ENCODE measurements around the gene PSRC1.

Gene PSRC1

DNA sequence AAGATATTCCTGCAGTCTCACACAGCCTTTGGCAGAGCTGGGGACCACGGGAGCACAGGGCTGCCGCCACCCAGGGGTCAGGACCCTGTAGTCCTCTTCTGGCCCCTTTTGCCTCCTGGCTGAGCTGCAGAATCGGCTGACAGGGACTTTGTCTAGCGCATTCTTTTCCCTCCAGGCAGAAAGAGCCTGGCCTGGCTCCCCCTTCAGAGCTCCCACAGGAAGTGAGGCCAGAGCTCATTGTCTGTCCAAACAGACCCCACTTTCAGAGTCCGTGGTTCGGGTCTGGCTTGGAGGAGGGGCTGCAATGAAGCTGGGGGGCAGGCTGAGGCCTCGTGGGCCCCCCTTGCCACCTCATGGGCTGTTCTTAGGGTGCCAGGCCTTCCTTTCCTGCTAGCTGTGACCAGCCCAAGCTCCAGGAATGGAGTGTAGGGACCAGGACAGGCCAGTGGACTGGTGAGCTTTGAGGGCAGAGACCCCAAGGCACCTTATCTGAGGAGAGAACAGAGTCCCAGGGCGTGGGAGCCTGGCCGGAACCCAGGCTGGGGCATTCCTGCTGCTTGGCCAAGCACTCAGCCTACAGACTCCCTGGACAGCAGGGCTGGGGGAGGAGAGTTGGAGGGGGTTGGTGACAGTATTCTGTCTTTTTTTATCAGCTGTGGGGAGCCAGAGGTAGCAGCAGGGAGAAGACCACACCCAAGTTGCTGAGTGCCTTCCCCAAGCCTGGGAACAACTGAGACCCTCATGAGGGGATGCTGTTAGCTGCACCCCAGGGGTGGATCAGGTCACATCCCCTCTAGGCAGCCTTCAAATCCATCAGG, 28.9 kb downstream of the PSRC1 start:
- peaks cover 23% of the 10 kb centered on the region; the same call in 1 of the 2 replicates for H3K4me1 ChIP-seq (ENCODE audit: insufficient read depth, low read length)
- peak overlapping the region; percentile 60 for H3K27ac ChIP-seq (ENCODE audit: low read length)
- H3K9me3 ChIP-seq (ENCODE audit: insufficient read depth, low read depth, low read length) = no peaks in the 10 kb centered on the region
- H3K27me3 ChIP-seq (ENCODE audit: insufficient read depth, low read length) = peaks cover 11% of the 10 kb centered on the region
- peak overlapping the region; percentile 77; the same call in 1 of the 2 replicates for H3K9ac ChIP-seq (ENCODE audit: low read depth, low read length)
- no peak overlapping the region; the same call in 1 of the 2 replicates for H3K4me3 ChIP-seq (ENCODE audit: low read length)
- H3K36me3 ChIP-seq (ENCODE audit: insufficient read depth, low read depth, low read length) = peaks cover 18% of the 10 kb centered on the region; the same call in 1 of the 2 replicates

DNA sequence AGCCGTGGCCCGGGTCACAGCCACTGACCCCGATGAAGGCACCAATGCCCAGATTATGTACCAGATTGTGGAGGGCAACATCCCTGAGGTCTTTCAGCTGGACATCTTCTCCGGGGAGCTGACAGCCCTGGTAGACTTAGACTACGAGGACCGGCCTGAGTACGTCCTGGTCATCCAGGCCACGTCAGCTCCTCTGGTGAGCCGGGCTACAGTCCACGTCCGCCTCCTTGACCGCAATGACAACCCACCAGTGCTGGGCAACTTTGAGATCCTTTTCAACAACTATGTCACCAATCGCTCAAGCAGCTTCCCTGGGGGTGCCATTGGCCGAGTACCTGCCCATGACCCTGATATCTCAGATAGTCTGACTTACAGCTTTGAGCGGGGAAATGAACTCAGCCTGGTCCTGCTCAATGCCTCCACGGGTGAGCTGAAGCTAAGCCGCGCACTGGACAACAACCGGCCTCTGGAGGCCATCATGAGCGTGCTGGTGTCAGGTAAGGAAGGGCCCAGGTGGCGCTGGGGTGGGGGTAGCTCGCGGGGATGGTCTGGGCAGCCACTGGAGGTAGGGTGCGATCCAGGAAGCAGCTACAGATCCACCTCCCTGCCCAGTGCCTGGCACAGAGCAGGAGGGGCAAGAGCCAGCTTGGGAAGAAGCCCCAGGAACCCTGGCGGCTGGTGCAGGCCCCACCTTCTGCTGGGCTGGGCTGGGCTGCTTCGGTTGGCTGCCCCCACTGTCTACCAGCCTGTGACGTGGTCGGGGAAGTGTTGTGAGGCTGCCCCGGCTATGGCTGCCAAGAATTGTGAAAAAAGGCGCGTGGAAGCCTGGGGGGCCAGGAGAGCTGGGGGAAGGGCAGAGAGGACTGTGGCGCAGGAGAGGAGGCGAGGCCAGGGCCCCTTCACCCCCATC, 29.8 kb downstream of the PSRC1 start:
- Histone ChIP-seq H3K36me3 (ENCODE audit: insufficient read depth, low read depth, low read length) (peaks cover 15% of the 10 kb centered on the region; the same call in 1 of the 2 replicates), H3K4me3 (ENCODE audit: low read length) (no peak overlapping the region; the same call in 1 of the 2 replicates), H3K9ac (ENCODE audit: low read depth, low read length) (peak overlapping the region; percentile 77; the same call in 1 of the 2 replicates), H3K9me3 (ENCODE audit: insufficient read depth, low read depth, low read length) (no peaks in the 10 kb centered on the region), H3K27ac (ENCODE audit: low read length) (peak overlapping the region; percentile 60), H3K27me3 (ENCODE audit: insufficient read depth, low read length) (peaks cover 20% of the 10 kb centered on the region), H3K4me1 (ENCODE audit: insufficient read depth, low read length) (peaks cover 27% of the 10 kb centered on the region; the same call in 1 of the 2 replicates)

DNA sequence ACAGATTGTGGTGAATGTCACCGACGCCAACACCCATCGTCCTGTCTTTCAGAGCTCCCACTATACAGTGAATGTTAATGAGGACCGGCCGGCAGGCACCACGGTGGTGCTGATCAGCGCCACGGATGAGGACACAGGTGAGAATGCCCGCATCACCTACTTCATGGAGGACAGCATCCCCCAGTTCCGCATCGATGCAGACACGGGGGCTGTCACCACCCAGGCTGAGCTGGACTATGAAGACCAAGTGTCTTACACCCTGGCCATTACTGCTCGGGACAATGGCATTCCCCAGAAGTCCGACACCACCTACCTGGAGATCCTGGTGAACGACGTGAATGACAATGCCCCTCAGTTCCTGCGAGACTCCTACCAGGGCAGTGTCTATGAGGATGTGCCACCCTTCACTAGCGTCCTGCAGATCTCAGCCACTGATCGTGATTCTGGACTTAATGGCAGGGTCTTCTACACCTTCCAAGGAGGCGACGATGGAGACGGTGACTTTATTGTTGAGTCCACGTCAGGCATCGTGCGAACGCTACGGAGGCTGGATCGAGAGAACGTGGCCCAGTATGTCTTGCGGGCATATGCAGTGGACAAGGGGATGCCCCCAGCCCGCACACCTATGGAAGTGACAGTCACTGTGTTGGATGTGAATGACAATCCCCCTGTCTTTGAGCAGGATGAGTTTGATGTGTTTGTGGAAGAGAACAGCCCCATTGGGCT, 30.6 kb downstream of the PSRC1 start:
- Histone ChIP-seq H3K27ac (ENCODE audit: low read length) (no peak overlapping the region), H3K4me3 (ENCODE audit: low read length) (no peak overlapping the region), H3K27me3 (ENCODE audit: insufficient read depth, low read length) (peaks cover 28% of the 10 kb centered on the region), H3K9ac (ENCODE audit: low read depth, low read length) (no peak overlapping the region), H3K4me1 (ENCODE audit: insufficient read depth, low read length) (peaks cover 27% of the 10 kb centered on the region; the same call in 1 of the 2 replicates), H3K9me3 (ENCODE audit: insufficient read depth, low read depth, low read length) (no peaks in the 10 kb centered on the region), H3K36me3 (ENCODE audit: insufficient read depth, low read depth, low read length) (peaks cover 15% of the 10 kb centered on the region; the same call in 1 of the 2 replicates)

GRCh38 chr1:109251277-109252166, 31.4 kb downstream of the PSRC1 start:
- H3K4me1 ChIP-seq (ENCODE audit: insufficient read depth, low read length) = peaks cover 27% of the 10 kb centered on the region; the same call in 1 of the 2 replicates

GRCh38 chr1:109250454-109251276, 32.3 kb downstream of the PSRC1 start:
- H3K9me3 ChIP-seq (ENCODE audit: insufficient read depth, low read depth, low read length) = no peaks in the 10 kb centered on the region
- peaks cover 27% of the 10 kb centered on the region; the same call in 1 of the 2 replicates for H3K4me1 ChIP-seq (ENCODE audit: insufficient read depth, low read length)
- H3K4me3 ChIP-seq (ENCODE audit: low read length) = peak overlapping the region; percentile 60; the same call in 1 of the 2 replicates
- no peak overlapping the region for H3K9ac ChIP-seq (ENCODE audit: low read depth, low read length)
- peaks cover 15% of the 10 kb centered on the region; the same call in 1 of the 2 replicates for H3K36me3 ChIP-seq (ENCODE audit: insufficient read depth, low read depth, low read length)
- H3K27ac ChIP-seq (ENCODE audit: low read length) = no peak overlapping the region
- peaks cover 32% of the 10 kb centered on the region for H3K27me3 ChIP-seq (ENCODE audit: insufficient read depth, low read length)

More at GRCh38 chr1:109251277-109252166, 31.4 kb downstream of the PSRC1 start:
- H3K9ac ChIP-seq (ENCODE audit: low read depth, low read length) = no peak overlapping the region
- no peak overlapping the region for H3K27ac ChIP-seq (ENCODE audit: low read length)
- peaks cover 32% of the 10 kb centered on the region for H3K27me3 ChIP-seq (ENCODE audit: insufficient read depth, low read length)
- no peaks in the 10 kb centered on the region for H3K9me3 ChIP-seq (ENCODE audit: insufficient read depth, low read depth, low read length)
- peaks cover 15% of the 10 kb centered on the region; the same call in 1 of the 2 replicates for H3K36me3 ChIP-seq (ENCODE audit: insufficient read depth, low read depth, low read length)
- H3K4me3 ChIP-seq (ENCODE audit: low read length) = no peak overlapping the region

DNA sequence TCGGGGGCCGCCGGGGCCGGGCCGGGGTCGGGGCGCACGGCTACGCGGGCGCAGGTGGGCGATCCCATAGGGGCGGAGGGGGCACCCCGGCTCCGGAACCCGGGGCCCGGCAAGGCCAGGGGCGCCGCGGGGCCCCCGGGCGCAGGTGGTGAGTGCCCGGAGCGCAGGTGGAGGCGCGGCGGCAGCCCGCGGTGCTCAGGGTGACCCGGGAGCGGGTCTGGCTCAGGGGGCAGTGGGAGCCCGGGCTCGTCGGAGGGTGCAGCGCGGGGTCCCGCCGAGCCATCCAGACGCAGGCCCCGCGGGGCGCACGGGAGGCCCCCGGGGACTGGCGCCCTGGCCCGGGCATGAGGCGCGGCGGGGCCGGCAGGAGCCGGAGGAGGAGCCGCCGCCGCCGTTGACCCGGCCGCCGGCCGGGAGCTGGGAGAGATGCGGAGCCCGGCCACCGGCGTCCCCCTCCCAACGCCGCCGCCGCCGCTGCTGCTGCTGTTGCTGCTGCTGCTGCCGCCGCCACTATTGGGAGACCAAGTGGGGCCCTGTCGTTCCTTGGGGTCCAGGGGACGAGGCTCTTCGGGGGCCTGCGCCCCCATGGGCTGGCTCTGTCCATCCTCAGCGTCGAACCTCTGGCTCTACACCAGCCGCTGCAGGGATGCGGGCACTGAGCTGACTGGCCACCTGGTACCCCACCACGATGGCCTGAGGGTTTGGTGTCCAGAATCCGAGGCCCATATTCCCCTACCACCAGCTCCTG, 33.1 kb downstream of the PSRC1 start:
- peaks cover 32% of the 10 kb centered on the region for H3K27me3 ChIP-seq (ENCODE audit: insufficient read depth, low read length)
- H3K9me3 ChIP-seq (ENCODE audit: insufficient read depth, low read depth, low read length) = no peaks in the 10 kb centered on the region
- no peak overlapping the region for H3K27ac ChIP-seq (ENCODE audit: low read length)
- H3K4me3 ChIP-seq (ENCODE audit: low read length) = peak overlapping the region; percentile 60; the same call in 1 of the 2 replicates
- H3K4me1 ChIP-seq (ENCODE audit: insufficient read depth, low read length) = peaks cover 21% of the 10 kb centered on the region; the same call in 1 of the 2 replicates
- H3K36me3 ChIP-seq (ENCODE audit: insufficient read depth, low read depth, low read length) = peaks cover 15% of the 10 kb centered on the region; the same call in 1 of the 2 replicates
- peak overlapping the region; percentile 63; the same call in 1 of the 2 replicates for H3K9ac ChIP-seq (ENCODE audit: low read depth, low read length)

GRCh38 chr1:109248797-109249629, 33.9 kb downstream of the PSRC1 start, which contains the start of gene CELSR2:
Gene CELSR2, plus strand, starts transcription at chr1:109249539. Its CDS starts 541 bp downstream, at chr1:109250080.
- Histone ChIP-seq H3K9ac (ENCODE audit: low read depth, low read length) (peak within 1 kb of the TSS; percentile 63; the same call in 1 of the 2 replicates), H3K4me3 (ENCODE audit: low read length) (peak within 1 kb of the TSS; percentile 60; the same call in 1 of the 2 replicates), H3K4me1 (ENCODE audit: insufficient read depth, low read length) (peaks cover 13% of the 10 kb centered on the region; the same call in 1 of the 2 replicates), H3K9me3 (ENCODE audit: insufficient read depth, low read depth, low read length) (no peaks in the 10 kb centered on the region), H3K27ac (ENCODE audit: low read length) (no peak within 1 kb of the TSS), H3K27me3 (ENCODE audit: insufficient read depth, low read length) (peaks cover 32% of the 10 kb centered on the region), H3K36me3 (ENCODE audit: insufficient read depth, low read depth, low read length) (peaks cover 15% of the 10 kb centered on the region; the same call in 1 of the 2 replicates)

DNA sequence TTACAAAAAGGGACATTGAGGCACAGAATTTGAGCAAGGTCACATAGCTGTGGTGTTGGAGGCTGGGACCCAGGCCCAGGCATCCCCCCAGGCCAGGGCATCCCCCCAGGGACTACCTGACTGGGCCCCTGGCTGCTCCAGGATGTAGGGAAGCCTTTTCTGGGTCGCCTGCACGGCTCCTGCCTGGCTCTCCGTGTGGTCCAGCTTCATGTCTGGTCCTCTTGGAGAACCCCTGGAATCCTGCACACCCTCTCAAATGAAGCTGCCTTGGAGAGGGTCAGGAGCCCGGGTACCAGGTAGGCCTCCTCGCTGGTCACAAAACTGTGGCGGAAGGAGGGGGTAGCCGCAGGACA, 34.5 kb downstream of the PSRC1 start:
- Histone ChIP-seq H3K4me3 (ENCODE audit: low read length) (no peak overlapping the region), H3K27me3 (ENCODE audit: insufficient read depth, low read length) (peaks cover 32% of the 10 kb centered on the region), H3K4me1 (ENCODE audit: insufficient read depth, low read length) (peaks cover 7% of the 10 kb centered on the region; the same call in 1 of the 2 replicates), H3K9ac (ENCODE audit: low read depth, low read length) (no peak overlapping the region), H3K9me3 (ENCODE audit: insufficient read depth, low read depth, low read length) (no peaks in the 10 kb centered on the region), H3K27ac (ENCODE audit: low read length) (no peak overlapping the region), H3K36me3 (ENCODE audit: insufficient read depth, low read depth, low read length) (peaks cover 15% of the 10 kb centered on the region; the same call in 1 of the 2 replicates)

Data from iPS-20b (cell line).